IPS-NIHi7 (cell line): Measurements from ENCODE around the gene NHP2.
A peak's percentile ranks its signal among the peaks of the same experiment; 100 is the strongest.
"Not testable (repeated sequence)": the region's sequence is repeated elsewhere in the genome, so short reads cannot be mapped to it uniquely, and the experiment has no call there.

Source experiments
- DNase-seq: peaks from one replicate; pipeline ENCODE4 v3.0.0; 2012; ENCODE audit warnings: mixed read lengths; ENCODE audit errors: extremely low spot score

NHP2 gene

DNA sequence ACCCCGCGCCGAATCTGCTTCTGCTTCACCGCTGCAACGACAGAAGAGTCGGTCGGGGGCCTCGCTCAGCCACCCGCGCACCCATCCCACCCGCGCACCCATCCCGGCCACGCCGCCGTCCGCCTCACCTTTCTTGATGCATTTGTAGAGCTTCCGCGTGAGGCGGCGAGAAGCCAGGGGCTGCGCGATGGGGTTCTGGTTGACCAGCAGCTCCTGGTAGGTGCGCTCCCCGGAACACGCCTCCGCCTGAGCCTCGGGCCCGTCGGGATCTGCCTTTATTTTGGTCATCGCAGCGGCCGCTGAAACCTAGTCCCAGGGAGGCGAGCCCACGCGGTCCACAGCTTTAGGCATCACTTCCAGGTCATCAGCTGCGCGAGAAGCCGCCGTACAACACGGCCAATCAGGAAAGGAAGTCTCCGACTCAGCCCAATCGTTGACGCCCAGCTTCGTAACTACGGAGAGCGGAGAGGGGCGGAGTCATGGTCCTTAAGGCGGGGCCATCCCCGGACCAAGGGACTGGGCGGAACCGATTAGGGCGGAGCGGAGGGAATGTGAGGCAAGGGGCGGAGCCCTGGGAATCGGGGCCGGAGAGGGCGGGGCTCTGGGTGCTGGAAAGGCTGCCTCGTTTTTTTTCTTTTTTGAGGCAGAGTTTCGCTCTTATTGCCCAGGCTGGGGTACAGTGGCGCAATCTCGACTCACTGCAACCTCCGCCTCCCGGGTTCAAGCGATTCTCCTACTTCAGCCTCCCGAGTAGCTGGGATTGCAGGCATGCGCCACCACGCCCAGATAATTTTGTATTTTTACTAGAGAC lies at the start of gene NHP2:
NHP2 (minus strand) TSS at position 356 of the 811 bp plus-strand sequence; CDS start at position 288, 68 bp downstream.
- DNase-seq: peak; percentile 96

DNA sequence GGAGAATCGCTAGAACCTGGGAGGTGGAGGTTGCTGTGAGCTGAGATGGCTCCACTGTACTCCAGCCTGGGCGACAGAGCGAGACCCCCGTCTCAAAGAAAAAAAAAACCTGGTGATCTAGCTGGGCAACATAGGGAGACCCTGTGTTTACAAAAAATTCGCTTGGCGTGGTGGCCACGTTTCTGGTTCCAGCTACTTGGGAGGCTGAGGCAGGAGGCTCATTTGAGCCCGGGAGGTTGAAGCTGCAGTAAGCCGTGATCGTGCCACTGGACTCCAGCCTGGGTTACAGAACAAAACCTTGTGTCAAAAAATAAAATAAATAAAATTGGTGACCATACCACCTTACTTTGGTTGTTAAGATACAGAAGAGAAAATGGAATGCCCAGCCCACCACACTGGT lies 48.9 kb upstream of the NHP2 start:
- DNase-seq: no peak

DNA sequence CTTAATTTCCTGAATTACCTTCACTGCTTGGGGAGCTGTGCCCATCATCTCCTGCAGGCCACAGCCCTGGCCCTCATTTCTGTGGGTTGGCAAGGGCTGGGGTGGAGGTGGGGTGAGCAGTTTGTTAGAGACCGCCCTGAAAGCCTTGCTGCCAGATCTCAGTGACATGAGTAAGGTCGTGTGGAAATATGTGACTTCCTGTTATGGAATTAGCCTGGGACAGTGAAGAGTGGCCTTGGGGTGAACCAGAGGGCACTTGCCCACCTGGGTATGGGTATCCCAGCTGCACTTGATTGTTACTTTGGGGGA lies 48.2 kb upstream of the NHP2 start:
- DNase-seq: no peak

DNA sequence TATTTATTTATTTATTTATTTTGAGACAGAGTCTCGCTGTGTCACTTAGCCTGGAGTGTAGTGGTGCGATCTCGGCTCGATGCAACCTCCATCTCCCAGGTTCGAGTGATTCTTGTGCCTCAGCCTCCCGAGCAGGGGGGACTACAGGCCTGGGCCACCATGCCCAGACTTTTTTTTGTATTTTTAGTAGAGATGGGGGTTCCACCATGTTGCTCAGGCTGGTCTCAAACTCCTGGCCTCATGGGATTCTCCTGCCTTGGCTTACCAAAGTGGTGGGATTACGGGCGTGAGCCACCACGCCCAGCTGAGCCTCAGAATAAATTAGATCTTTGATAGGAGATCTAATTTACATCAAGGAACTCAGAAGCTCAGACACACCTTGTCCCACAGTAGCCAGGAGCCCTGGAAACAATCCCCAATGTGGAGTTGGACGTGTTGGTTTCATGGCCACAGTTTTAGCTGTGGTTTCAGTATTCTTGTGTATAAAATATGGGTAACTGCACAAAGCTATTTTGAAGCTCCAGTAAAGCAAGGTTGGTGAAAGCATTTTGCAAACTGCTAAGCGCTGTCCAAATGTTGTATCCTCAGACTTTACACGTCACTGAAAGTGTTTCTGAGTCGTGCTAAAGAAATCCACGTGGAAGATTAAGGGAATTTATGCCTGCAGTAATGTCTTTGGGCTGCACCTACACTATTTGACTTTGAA lies 47.7 kb upstream of the NHP2 start:
- DNase-seq: no peak

DNA sequence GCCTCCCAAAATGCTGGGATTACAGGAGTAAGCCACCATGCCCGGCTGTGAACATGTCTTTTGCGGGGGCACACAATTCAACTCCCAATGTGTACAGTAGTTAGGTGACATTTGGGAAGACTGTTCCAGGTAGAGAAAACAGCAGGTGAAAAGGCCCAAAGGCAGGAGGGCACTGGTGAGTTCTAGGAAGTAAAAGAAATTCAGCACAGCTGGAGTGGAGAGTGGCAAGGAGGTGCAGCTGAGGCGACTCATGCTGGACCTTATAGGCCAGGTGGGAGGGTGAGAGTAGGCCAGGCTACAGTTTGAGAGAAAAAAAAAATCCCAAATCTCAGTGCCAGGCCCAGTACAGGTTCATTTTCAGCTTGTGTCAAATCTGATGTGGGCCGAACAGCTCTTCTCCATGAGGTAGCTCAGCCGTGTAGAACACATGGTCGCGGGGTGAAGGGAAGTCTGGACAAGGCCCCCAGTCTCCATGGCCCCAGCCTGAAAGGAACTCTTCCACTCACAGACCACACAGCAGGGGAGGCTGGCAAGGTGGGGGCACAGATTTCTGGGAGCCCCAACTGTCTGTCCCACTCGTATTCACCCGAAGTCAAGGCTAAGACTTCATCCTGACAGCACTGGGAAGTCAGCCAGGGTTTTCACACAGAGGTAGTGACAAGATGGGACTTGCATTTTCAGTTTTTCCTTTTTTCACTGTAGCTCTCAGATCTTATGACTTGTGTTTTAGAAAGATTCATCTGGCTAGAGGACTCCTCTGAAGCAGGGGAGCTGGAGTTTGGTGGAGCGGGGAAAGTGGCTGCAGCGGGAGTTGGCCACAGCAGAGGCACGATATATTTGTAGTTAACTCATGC lies 46.1 kb upstream of the NHP2 start:
- no peak for DNase-seq

DNA sequence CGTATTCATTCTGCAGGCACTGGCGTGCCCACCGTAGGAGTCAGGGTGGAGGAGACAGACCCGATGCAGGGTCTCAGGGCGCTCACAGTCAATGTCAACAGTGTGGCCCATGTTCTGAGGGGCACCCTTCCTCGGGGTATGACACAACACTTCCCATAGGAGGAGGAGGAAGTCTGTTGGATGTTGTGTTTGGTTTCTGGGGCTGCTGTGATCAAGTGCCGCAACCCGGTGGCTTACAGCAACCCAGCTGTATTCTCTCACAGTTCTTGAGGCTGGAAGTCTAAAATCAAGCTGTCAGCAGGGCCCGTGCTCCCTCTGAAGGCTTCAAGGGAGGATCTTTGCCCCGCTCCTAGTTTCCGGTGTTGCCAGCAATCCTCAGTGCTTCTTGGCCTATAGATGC lies 45.0 kb upstream of the NHP2 start:
- no peak for DNase-seq

DNA sequence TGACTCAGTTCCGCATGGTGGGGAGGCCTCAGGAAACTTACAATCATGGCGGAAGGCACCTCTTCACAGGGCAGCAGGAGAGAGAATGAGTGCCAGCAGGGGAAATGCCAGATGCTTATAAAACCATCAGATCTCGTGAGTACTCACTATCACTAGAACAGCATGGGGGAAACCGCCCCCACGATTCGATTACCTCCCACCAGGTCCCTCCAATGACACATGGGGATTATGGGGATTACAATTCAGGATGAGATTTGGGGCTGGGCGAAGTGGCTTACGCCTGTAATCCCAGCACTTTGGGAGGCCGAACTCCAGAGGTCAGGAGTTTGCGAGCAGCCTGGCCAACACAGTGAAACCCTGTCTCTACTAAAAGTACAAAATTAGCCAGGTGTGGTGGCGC lies 44.5 kb upstream of the NHP2 start:
- not testable (repeated sequence) for DNase-seq

DNA sequence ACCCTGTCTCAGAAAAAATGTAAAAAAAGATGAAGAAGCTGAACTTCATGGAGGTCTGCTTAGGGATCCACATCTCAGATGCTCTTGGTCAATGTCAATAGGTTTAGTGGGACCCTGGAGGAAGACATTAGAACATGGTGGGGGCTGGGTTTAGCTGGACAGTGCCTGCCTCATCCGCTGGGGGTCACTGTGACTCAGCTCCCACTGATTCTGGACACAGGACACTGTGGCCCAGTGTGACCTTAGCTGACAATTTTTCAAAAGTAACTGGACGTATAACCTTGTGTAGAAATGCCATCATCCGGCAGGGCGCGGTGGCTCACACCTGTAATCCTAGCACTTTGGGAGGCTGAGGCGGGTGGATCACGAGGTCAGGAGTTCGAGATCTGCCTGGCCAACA lies 43.3 kb upstream of the NHP2 start:
- DNase-seq: peak; percentile 55

DNA sequence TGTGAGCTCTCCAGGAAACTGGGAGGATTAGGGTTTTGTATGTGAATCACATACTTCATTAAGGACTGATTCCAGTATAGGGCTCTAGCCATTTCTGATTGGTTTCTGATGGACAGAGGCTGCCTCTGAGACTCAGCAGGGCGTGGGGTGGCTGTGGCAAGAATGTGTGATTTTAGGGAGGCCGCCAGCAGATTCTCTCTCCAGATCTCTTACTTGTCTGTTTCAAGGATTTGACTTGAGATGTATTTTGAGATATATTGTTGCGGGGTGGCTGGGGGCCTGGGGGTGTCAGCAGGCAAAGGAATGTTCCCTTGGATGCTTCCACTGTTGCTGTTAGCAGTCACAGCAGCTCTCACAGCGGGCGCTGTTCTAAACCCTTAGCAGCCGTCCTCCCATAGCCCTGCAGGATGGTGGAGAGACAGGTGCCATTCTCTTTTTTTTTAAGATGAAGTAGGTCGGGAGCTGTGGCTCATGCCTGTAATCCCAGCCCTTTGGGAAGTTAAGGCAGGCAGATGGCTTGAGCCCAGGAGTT lies 42.7 kb upstream of the NHP2 start:
- no peak for DNase-seq

DNA sequence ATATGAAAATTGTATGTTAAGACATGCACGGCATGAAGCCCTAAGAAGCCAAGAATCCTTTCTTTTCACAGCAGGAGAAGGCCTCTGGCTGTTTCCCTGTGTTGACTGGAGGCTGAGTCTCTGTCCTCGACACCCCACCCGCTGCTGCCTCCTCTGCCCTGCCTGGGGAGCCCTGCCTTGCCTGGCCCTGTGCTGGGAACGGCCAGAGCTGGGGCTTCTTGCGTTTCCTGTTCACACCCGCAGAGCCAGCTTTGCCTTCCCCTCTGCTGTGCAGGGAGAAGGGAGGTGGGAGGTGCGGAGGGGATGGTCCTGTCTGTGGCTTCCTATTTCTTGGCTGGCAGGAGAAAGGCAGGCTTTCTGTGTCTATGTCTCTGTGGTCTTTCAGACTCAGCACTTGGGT lies 40.3 kb upstream of the NHP2 start:
- no peak for DNase-seq

DNA sequence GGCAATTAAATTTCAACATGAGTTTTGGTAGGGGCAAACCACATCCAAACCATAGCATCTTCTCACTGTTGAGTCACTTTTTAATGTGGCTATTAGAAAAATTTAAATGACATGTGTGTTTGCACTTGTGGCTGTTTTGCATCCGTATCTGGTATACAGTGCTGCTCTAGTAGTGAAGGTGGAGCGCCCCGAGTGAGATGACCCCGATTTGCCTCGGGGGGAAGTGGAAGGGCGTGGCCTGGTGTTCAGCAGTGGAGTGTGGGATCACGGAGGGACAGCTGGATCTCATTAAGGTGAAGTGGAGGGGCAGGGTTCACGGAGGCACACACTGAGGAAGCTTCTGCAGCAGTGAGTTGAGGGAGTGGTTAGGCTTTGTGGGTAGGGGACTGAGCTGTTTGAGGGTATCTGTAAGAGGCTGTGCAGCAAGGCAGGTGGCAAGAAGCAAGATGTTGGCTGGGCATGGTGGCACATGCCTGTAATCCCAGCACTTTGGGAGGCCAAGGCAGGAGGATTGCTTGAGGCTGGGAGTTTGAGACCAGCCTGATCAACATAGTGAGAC lies 39.6 kb upstream of the NHP2 start:
- no peak for DNase-seq

DNA sequence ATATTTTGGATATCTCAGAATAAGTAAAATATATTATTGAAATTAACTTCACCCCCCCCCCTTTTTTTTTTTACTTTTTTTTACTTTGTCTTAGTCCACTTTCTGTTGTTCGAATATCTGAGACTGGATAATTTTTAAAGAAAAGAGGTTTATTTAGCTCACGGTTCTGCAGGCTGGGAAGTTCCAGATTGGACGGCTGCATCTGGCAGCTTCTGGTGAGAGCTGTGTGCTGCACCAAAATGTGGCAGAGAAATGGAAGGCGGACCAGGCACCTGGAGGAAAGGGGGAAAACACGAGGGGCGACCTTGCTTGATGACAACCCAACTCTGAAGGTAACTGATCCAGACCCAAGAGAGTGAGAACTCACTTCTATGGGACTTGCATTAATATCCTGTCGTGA lies 39.1 kb upstream of the NHP2 start:
- DNase-seq: no peak

DNA sequence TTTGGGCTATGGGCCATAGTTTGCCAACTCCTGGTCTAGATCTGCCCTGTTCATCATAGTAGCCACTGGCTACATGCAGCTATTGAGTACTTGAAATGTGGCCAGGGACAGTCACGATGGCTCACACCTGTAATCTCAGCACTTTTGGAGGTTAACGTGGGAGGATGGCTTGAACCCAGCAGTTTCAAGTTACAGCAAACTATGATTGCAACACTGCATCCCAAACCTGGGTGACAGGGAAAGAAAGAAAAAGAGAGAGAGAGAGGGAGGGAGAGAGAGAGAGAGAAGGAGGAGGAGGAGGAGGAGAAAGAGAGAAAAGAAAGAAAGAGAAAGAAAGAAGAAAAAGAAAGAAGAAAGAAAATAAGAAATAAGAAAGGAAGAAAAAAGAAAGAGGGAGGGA lies 38.6 kb upstream of the NHP2 start:
- DNase-seq: no peak

DNA sequence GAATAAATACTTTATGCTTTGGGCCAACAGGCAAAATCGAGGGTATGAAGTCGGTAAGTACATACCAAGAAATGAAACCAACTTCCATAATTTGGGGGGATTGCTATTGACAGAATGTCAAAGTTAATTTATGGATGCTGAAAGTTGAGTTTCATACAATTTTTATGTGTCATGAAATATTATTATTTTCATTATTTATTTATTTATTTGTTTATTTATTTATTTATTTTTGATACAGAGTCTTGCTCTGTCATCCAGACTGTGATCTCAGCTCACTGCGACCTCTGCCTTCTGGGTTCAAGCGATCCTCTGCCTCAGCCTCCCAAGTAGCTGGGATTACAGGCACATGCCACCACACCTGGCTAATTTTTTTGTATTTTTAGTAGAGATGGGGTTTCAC lies 38.0 kb upstream of the NHP2 start:
- DNase-seq: no peak

DNA sequence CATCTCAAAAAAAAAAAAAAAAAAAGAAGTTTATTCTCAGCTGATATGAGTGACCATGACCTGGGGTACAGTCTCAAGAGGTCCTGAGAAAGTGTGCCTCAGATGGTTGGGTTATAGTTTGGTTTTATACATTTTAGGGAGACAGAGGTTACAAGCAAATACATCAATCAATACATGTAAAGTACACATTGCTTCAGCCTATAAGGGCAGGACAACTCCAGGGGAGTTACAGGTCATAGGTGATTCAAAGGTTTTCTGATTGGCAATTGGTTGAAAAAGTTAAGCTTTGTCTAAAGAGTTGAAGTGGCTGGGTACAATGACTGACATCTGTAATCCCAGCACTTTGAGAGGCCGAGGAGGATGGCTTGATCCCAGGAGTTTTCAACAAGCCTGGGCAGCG lies 35.7 kb upstream of the NHP2 start:
- no peak for DNase-seq

DNA sequence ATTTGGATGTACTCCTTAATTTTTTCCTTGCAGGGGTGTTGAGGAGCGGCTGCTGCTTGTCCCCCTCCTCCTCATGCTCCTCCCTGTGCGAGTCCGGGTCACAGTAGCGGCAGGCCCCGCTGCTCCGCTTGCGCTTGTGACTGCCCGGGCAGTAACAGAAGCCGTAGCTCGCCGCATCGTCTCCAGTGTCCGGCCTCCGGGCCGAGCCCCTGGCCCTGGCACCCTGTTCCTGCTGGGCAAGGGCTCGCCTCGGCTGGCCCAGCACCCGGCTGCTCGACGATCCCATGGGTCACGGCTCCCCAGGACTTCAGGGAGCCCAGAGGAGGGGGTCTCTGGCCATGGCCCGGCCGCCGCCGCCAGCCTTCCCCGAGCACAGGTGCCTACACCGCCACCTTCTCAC lies 33.3 kb upstream of the NHP2 start, which contains the start of gene GMCL2:
GMCL2 (minus strand) TSS at position 358 of the 400 bp plus-strand sequence; CDS start at position 286, 72 bp downstream.
- no peak for DNase-seq

DNA sequence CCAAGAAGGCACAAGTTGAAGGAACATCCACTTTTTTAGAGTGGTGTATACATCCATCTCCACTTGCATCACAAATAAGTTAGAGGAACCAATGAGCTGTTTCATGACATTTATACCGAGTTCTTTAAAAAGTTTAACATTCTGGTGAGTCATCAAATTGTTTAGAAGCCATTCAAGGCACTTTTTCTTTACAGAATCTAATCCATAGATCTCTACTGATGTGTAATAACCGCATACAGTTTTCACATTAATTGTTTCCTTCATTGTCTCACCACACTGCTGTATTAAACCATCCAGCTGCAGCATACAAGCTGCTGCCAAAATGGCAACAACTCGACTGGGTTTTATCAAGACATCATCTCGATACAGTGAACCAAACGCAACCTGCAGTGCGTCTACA lies 32.7 kb upstream of the NHP2 start:
- DNase-seq: no peak

DNA sequence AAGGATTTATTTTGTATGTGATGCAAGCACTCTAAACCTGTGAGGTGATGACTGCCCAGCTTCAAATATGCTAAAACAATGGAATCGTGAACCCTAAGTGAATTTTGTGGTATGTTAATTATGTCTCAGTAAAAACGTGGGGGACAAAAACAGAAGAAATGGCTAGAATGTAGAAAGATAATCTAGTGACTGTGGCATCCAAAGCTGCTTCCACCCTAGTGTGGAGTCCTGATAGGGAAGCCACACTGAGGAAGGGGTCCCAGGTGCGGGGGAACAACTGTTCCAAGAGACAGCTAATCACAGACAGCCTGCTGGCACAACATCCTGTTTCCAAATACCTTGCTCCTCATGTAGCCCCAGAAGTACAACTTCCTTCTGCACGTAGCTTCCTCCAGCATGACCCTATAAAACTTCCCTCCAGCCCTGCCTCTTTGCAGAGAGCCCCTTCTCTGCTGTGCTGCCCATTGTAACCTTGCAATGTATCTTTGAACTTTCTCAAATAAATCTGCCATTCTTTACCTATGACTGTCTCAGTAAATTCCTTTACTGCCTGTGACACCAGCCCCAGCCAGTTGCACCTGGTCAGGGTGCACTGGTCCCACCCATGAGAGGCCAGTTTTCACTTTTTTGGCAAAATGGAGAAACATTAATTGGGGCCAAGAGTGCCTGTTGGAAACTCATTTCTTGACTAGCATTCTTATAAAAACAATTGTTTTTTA lies 28.6 kb upstream of the NHP2 start:
- DNase-seq: no peak

DNA sequence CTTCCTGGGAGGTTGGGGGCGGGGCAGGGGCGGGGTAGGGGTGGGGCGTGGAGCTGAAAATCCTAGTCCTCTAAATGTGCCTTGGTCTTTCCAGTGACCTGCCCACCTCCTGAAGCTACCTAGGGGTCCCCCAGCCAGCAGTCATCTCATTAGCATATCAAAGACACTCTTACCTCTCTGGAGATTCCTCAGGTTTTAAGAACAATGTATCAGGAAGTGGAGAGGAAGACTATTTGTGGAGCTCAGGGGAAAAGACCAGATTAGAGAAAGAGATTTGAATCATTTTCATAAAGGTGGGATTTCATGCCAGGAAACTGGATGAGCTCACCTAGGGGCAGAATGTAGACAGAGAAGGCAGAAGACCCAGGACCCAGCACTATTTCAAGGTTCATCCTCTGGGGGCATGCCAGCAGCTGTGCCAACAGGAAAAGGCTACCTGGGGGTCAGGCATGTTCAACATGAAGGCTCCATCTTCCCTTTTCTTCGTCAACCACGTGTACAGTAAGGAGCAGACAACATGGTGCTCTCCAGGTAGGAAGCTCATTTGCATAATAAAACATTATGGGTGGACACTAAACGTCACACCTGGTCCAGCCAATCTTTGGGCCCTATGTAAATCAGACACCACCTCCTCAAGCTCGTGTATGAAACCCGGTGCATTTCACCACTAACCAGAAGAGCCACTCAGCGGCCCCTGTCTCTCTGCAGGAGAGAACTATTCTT lies 26.6 kb upstream of the NHP2 start:
- peak; percentile 75 for DNase-seq

DNA sequence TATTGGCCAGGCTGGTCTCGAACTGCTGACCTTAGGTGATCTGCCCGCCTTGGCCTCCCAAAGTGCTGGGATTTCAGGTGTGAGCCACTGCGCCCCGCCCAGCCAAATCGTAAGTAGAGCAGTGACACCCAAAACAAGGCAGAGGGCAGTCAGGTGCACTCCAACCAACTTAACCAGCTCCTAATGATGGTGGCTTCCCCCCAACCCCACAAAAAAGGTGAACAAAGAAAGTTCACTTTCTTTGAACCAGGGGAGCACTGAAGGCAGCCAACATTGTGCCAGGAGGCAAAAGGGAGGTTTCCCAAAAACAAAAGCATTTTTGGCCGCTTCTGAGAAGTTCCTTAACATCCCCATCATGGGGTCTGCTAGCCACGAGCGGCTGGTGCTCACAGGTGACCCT lies 23.9 kb upstream of the NHP2 start:
- no peak for DNase-seq

DNA sequence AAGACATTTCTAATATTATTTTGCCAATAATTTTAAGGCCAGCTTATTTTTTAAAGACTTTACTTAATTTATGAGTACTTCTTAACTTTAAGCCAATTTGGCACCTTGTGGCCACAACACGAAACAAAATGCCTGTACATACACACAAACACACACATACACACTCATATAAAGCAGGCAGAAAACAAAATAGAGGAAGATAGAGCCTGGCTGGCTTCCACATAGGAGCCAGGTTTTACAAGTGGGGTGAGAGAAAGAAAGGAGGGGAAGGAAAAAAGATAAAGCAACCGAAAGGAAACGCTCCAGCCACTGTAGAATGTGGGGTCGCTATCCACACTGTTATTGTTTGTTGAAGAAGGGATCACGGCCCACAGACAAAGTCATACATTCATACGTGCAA lies 23.1 kb upstream of the NHP2 start:
- DNase-seq: no peak
